Measurements from ENCODE around the gene KCNMB2.

The KCNMB2 gene

GRCh38 chr3:178765472-178765871, 229.2 kb downstream of the KCNMB2 start:
- no peak for DNase-seq

- DNase-seq: no peak
These were observed 231.3 kb downstream of the KCNMB2 start for GRCh38 chr3:178767581-178767980.

- DNase-seq: no peak
These were observed 232.0 kb downstream of the KCNMB2 start for GRCh38 chr3:178768072-178768864.

- DNase-seq: no peak
These were observed 235.3 kb downstream of the KCNMB2 start for GRCh38 chr3:178771511-178771910.

- no peak for DNase-seq
These were observed 236.5 kb downstream of the KCNMB2 start for GRCh38 chr3:178772746-178773145.

GRCh38 chr3:178773358-178773757, 237.1 kb downstream of the KCNMB2 start:
- DNase-seq: no peak

GRCh38 chr3:178777718-178778411, 241.6 kb downstream of the KCNMB2 start:
- peak; percentile 34 for DNase-seq

- peak; percentile 76 for DNase-seq
These were observed 242.4 kb downstream of the KCNMB2 start for GRCh38 chr3:178778589-178778988.

- DNase-seq: no peak
These were observed 249.7 kb downstream of the KCNMB2 start for GRCh38 chr3:178785961-178786360.

- no peak for DNase-seq
These were observed 251.7 kb downstream of the KCNMB2 start for GRCh38 chr3:178787960-178788359.

GRCh38 chr3:178794711-178795110, 258.5 kb downstream of the KCNMB2 start:
- no peak for DNase-seq

GRCh38 chr3:178795349-178795748, 259.1 kb downstream of the KCNMB2 start:
- DNase-seq: no peak

- peak; percentile 55 for DNase-seq
These were observed 266.0 kb downstream of the KCNMB2 start for GRCh38 chr3:178802259-178802658.

GRCh38 chr3:178802993-178803693, 266.9 kb downstream of the KCNMB2 start:
- DNase-seq: peak; percentile 91

- no peak for DNase-seq
These were observed 268.4 kb downstream of the KCNMB2 start for GRCh38 chr3:178804606-178805005.

GRCh38 chr3:178805741-178806140, 269.5 kb downstream of the KCNMB2 start:
- DNase-seq: no peak

- DNase-seq: no peak
These were observed 270.4 kb downstream of the KCNMB2 start for GRCh38 chr3:178806651-178807050.

GRCh38 chr3:178807694-178808093, 271.5 kb downstream of the KCNMB2 start:
- no peak for DNase-seq

- no peak for DNase-seq
These were observed 272.5 kb downstream of the KCNMB2 start for GRCh38 chr3:178808748-178809147.

- DNase-seq: peak; percentile 69
These were observed 273.9 kb downstream of the KCNMB2 start for GRCh38 chr3:178810181-178810580.

- no peak for DNase-seq
These were observed 286.5 kb downstream of the KCNMB2 start for GRCh38 chr3:178822722-178823121.

GRCh38 chr3:178823150-178823549, 286.9 kb downstream of the KCNMB2 start:
- DNase-seq: no peak

- DNase-seq: no peak
These were observed 287.5 kb downstream of the KCNMB2 start for GRCh38 chr3:178823591-178824246.

Data from NCI-H2171 treated with DMSO at 0.1 percent for 48 hours (cell line).